H1 (cell line): ENCODE measurements around the gene AP3D1. TPM values are rescaled to one million over a fixed set of nuclear protein-coding genes. Genes with fewer than 3 reads are reported as not detected.

Experiments used
- CTCF ChIA-PET: fragments of 300-600 bp; sonication (Branson Sonifier 250); formaldehyde crosslinking; loops from one replicate; lab custom pipeline; 2021; ENCODE audit not compliant: partially characterized antibody; lab: Charles Lee
- POLR2A ChIA-PET: fragments of 300-600 bp; sonication (Branson Sonifier 250); formaldehyde crosslinking; loops from one replicate; lab custom pipeline; 2021; ENCODE audit warnings: inconsistent platforms; ENCODE audit not compliant: partially characterized antibody; lab: Charles Lee
- DNase-seq, 2 experiments: peaks; one replicate each; pipeline versions ENCODE4 v3.0.0 to v3.0.0-alpha.2; 2010 to 2022; ENCODE audit warnings: low spot score in 2 of 2, low read depth in 1 of 2, mixed read lengths in 1 of 2
- FAIRE-seq: peaks from 2 replicates; lab custom pipeline; 2011; peaks lifted over from hg19 to GRCh38; lab: Jason Lieb, UNC
- H2AFZ ChIP-seq: 2 replicates; pipeline ENCODE4 v1.8.1; 2012; ENCODE audit warnings: low read length, inconsistent platforms
- H2AK5ac ChIP-seq: 2 replicates; pipeline ENCODE4 v1.6.1; 2013; ENCODE audit warnings: low read depth, low read length
- H2BK120ac ChIP-seq: replicated peaks from 2 replicates; pipeline ENCODE3; 2013; ENCODE audit warnings: low read depth, low read length, inconsistent platforms
- H2BK12ac ChIP-seq: 2 replicates; pipeline ENCODE4 v1.6.1; 2013; ENCODE audit warnings: low read depth, low read length
- H2BK15ac ChIP-seq: 2 replicates; pipeline ENCODE4 v1.6.1; 2013; ENCODE audit warnings: low read length
- H2BK20ac ChIP-seq: 2 replicates; pipeline ENCODE4 v1.6.1; 2013; ENCODE audit warnings: low read length
- H2BK5ac ChIP-seq: 2 replicates; pipeline ENCODE4 v1.6.1; 2013; ENCODE audit warnings: low read depth, low read length
- H3K14ac ChIP-seq: 2 replicates; pipeline ENCODE4 v1.6.1; 2013; ENCODE audit warnings: inconsistent platforms; ENCODE audit not compliant: insufficient read length
- H3K18ac ChIP-seq: 2 replicates; pipeline ENCODE4 v1.6.1; 2013; ENCODE audit warnings: low read length; ENCODE audit errors: extremely low read depth
- H3K23ac ChIP-seq: 2 replicates; pipeline ENCODE4 v1.6.1; 2013; ENCODE audit warnings: inconsistent platforms; ENCODE audit not compliant: insufficient read length
- H3K23me2 ChIP-seq: 2 replicates; pipeline ENCODE4 v1.6.1; 2013; ENCODE audit warnings: low read depth, low read length
- H3K27ac ChIP-seq: 2 replicates; pipeline ENCODE4 v1.6.1; 2011; ENCODE audit warnings: low read depth, low read length, inconsistent platforms
- H3K27me3 ChIP-seq, 4 experiments: replicated peaks in 1 of 4; 1 replicate in 1 of 4; 2 replicates in 3 of 4; pipeline versions ENCODE4 v1.6.1 to v1.8.1; 2011 to 2013; ENCODE audit warnings: low read length in 3 of 4, mild to moderate bottlenecking in 3 of 4, inconsistent platforms in 2 of 4, mixed read lengths in 2 of 4, moderate library complexity in 1 of 4; ENCODE audit not compliant: control insufficient read depth in 3 of 4, insufficient read depth in 3 of 4; ENCODE audit errors: extremely low read depth in 1 of 4
- H3K36me3 ChIP-seq, 4 experiments: 2 replicates each; pipeline versions ENCODE4 v1.6.1 to v1.8.1; 2011 to 2013; ENCODE audit warnings: mild to moderate bottlenecking in 4 of 4, low read length in 3 of 4, moderate library complexity in 2 of 4, control low read depth in 1 of 4, inconsistent platforms in 1 of 4; ENCODE audit not compliant: insufficient read depth in 4 of 4, control insufficient read depth in 2 of 4
- H3K4ac ChIP-seq: replicated peaks from 2 replicates; pipeline ENCODE3; 2013; ENCODE audit warnings: low read length, low read depth, mixed read lengths, inconsistent platforms; ENCODE audit not compliant: insufficient read length
- H3K4me1 ChIP-seq, 4 experiments: replicated peaks in 1 of 4; 1 replicate in 1 of 4; 2 replicates in 3 of 4; pipeline versions ENCODE4 v1.6.1 to v1.8.1; 2011 to 2013; ENCODE audit warnings: low read length in 3 of 4, inconsistent platforms in 2 of 4, mixed read lengths in 1 of 4; ENCODE audit not compliant: insufficient read depth in 4 of 4, control insufficient read depth in 3 of 4
- H3K4me2 ChIP-seq, 2 experiments: 2 replicates each; pipeline versions ENCODE4 v1.6.1 to v1.8.1; 2011 to 2013; ENCODE audit warnings: low read depth in 2 of 2, low read length in 2 of 2, control low read depth in 1 of 2, inconsistent platforms in 1 of 2, mild to moderate bottlenecking in 1 of 2; ENCODE audit not compliant: insufficient read depth in 1 of 2
- H3K4me3 ChIP-seq, 4 experiments: fragments of 200-600, 300-600 bp in 1 of 4; sonication (generic), shearing (Covaris generic), sonication (Bioruptor Twin) in 1 of 4; 2 replicates each; pipeline versions ENCODE4 v1.5.1 to v1.8.1; 2011 to 2016; ENCODE audit warnings: low read length in 4 of 4, low read depth in 3 of 4, control low read depth in 2 of 4, inconsistent platforms in 2 of 4, mild to moderate bottlenecking in 2 of 4, mixed read lengths in 1 of 4, moderate library complexity in 1 of 4; ENCODE audit not compliant: insufficient read depth in 2 of 4; ENCODE audit errors: extremely low read depth in 1 of 4
- H3K56ac ChIP-seq: replicated peaks from 2 replicates; pipeline ENCODE3; 2013; ENCODE audit warnings: low read depth, mild to moderate bottlenecking, mixed read lengths, low read length, inconsistent platforms; ENCODE audit not compliant: insufficient read length
- H3K79me1 ChIP-seq: 2 replicates; pipeline ENCODE4 v1.6.1; 2013; ENCODE audit warnings: low read depth, low read length, control low read depth
- H3K79me2 ChIP-seq, 2 experiments: 2 replicates each; pipeline versions ENCODE4 v1.6.1 to v1.8.1; 2012 to 2013; ENCODE audit warnings: low read length in 2 of 2, mild to moderate bottlenecking in 2 of 2, inconsistent platforms in 1 of 2; ENCODE audit not compliant: insufficient read depth in 2 of 2, control insufficient read depth in 1 of 2
- H3K9ac ChIP-seq, 4 experiments: replicated peaks in 1 of 4; 1 replicate in 1 of 4; 2 replicates in 3 of 4; pipeline versions ENCODE4 v1.6.1 to v1.8.1; 2011 to 2013; ENCODE audit warnings: low read depth in 3 of 4, low read length in 3 of 4, control low read depth in 2 of 4, mild to moderate bottlenecking in 2 of 4, moderate library complexity in 2 of 4, inconsistent platforms in 1 of 4; ENCODE audit errors: extremely low read depth in 1 of 4
- H3K9me3 ChIP-seq, 2 experiments: 2 replicates each; pipeline versions ENCODE4 v1.6.1 to v1.8.1; 2012 to 2013; ENCODE audit warnings: mild to moderate bottlenecking in 2 of 2, moderate library complexity in 2 of 2, control low read depth in 1 of 2, inconsistent platforms in 1 of 2, low read depth in 1 of 2, low read length in 1 of 2, mixed read lengths in 1 of 2; ENCODE audit not compliant: insufficient read depth in 2 of 2
- H4K20me1 ChIP-seq, 2 experiments: replicated peaks in 1 of 2; 2 replicates each; pipeline versions ENCODE3 to v1.8.1; 2011 to 2013; ENCODE audit warnings: inconsistent platforms in 2 of 2, low read length in 2 of 2, mild to moderate bottlenecking in 1 of 2; ENCODE audit not compliant: insufficient read depth in 2 of 2, control insufficient read depth in 1 of 2
- H4K5ac ChIP-seq: 2 replicates; pipeline ENCODE4 v1.6.1; 2013; ENCODE audit warnings: low read length, low read depth, mixed read lengths, inconsistent platforms; ENCODE audit not compliant: insufficient read length
- H4K8ac ChIP-seq: 2 replicates; pipeline ENCODE4 v1.8.0; 2013; ENCODE audit warnings: mild to moderate bottlenecking, moderate library complexity, low read length, inconsistent platforms; ENCODE audit not compliant: insufficient read depth; ENCODE audit errors: extremely low read depth
- H4K91ac ChIP-seq: replicated peaks from 2 replicates; pipeline ENCODE3; 2013; ENCODE audit warnings: low read length, mixed read lengths, inconsistent platforms; ENCODE audit not compliant: insufficient read length
- ATF3 ChIP-seq: IDR thresholded peaks from 2 replicates; pipeline ENCODE4 v1.6.1; 2011; ENCODE audit warnings: low read depth, mild to moderate bottlenecking, low read length; ENCODE audit not compliant: insufficient read depth
- CBX5 ChIP-seq: fragments of 300-800, 300-1000 bp; sonication (generic); IDR thresholded peaks from 2 replicates; pipeline ENCODE4 v1.7.1; 2016; ENCODE audit warnings: antibody characterized with exemption, low read length, low read depth
- CHD1 ChIP-seq: IDR thresholded peaks from 2 replicates; pipeline ENCODE4 v1.6.1; 2012; ENCODE audit warnings: low read depth, low read length, improper control_type of control experiment
- EGR1 ChIP-seq: IDR thresholded peaks from 2 replicates; pipeline ENCODE4 v1.6.1; 2011; ENCODE audit warnings: low read depth, low read length, borderline replicate concordance
- MAFK ChIP-seq: IDR thresholded peaks from 2 replicates; pipeline ENCODE4 v1.6.1; 2012; ENCODE audit warnings: low read depth, mild to moderate bottlenecking, improper control_type of control experiment, low read length
- POLR2A ChIP-seq, 2 experiments: IDR thresholded peaks; 1 replicate in 1 of 2; 2 replicates in 1 of 2; pipeline ENCODE4 v1.6.1; 2011; ENCODE audit warnings: low read depth in 2 of 2, low read length in 2 of 2, mild to moderate bottlenecking in 2 of 2; ENCODE audit errors: control extremely low read depth in 1 of 2
- RNF2 ChIP-seq: fragments of 200-900, 300-1000 bp; sonication (generic); IDR thresholded peaks from 2 replicates; pipeline ENCODE4 v1.7.1; 2016; ENCODE audit warnings: borderline replicate concordance, low read depth, mild to moderate bottlenecking, antibody characterized with exemption, low read length; ENCODE audit not compliant: poor library complexity, severe bottlenecking; ENCODE audit errors: missing control alignments
- SAP30 ChIP-seq: fragments of 300-600 bp; sonication (generic); IDR thresholded peaks from 2 replicates; pipeline ENCODE4 v1.7.1; 2012; ENCODE audit warnings: low read length, moderate library complexity, mild to moderate bottlenecking, inconsistent platforms; ENCODE audit not compliant: insufficient read depth, insufficient replicate concordance
- SIX5 ChIP-seq: IDR thresholded peaks from 2 replicates; pipeline ENCODE4 v1.6.1; 2011; ENCODE audit warnings: mild to moderate bottlenecking, low read depth, low read length
- SP2 ChIP-seq: IDR thresholded peaks from 2 replicates; pipeline ENCODE4 v1.6.1; 2012; ENCODE audit warnings: mild to moderate bottlenecking, low read length, inconsistent platforms
- TAF1 ChIP-seq: IDR thresholded peaks from 2 replicates; pipeline ENCODE4 v1.6.1; 2011; ENCODE audit warnings: mild to moderate bottlenecking, low read depth, low read length
- ZNF274 ChIP-seq: IDR thresholded peaks from 2 replicates; pipeline ENCODE4 v1.7.0; 2012; ENCODE audit warnings: low read length, borderline replicate concordance; ENCODE audit errors: extremely low read depth
- WGBS, 2 experiments: shearing (Covaris generic) in 1 of 2; methylation state at CpG; one replicate each; pipeline versions ENCODE4 v1.1.6 to v1.1.7; 2013 to 2015; ENCODE audit warnings: low lambda C conversion rate in 2 of 2, mixed read lengths in 2 of 2, inconsistent platforms in 1 of 2, low coverage in 1 of 2, missing lambda C conversion rate in 1 of 2; ENCODE audit not compliant: insufficient replicate concordance in 2 of 2, insufficient coverage in 1 of 2, insufficient read length in 1 of 2; ENCODE audit errors: extremely low coverage in 1 of 2, missing lambda C conversion rate in 1 of 2; 5-methylcytosine and 5-hydroxymethylcytosine counted together
- polyA plus RNA-seq, 7 experiments: library from polyadenylated mRNA; depleted of rRNA in 3 of 7; stranded (reverse) in 5 of 7; unstranded in 2 of 7; fragments of >200 nt in 5 of 7; fragments of 200-250 nt in 2 of 7; gene quantifications; 1 replicate in 5 of 7; 2 replicates in 1 of 7; 4 replicates in 1 of 7; pipeline versions ENCODE4 v1.2.1 to v1.2.3, GENCODE V29; 2011 to 2013; ENCODE audit warnings: missing spikeins in 2 of 7, mixed read lengths in 2 of 7
- total RNA-seq: library from RNA; stranded (reverse); fragmentation: NEBNext Ultra II Directional; extraction: Animal tissue kit (Norgen Biotek cat#: 25700); gene quantifications from 2 replicates; pipeline ENCODE4 v1.2.1, GENCODE V29; 2021

The AP3D1 gene
- total and polyA plus RNA-seq, 2 of the 8 experiments (the other 6 are each of a cell fraction or from before 2014, with no cell fraction given): 161 to 174 TPM

GRCh38 chr19:2154587-2155075 is 3.3 kb upstream of the AP3D1 start:
- no peak overlapping the region for H2BK20ac ChIP-seq
- H4K20me1 ChIP-seq: peaks cover 5 to 9% of the 10 kb centered on the region in 2 experiments
- no peaks in the 10 kb centered on the region for H3K9me3 ChIP-seq
- H4K8ac ChIP-seq: no peak overlapping the region
- TF ChIP-seq RNF2: no peak
- no peak for TF ChIP-seq EGR1
- no peak for TF ChIP-seq POLR2A (IDR thresholded peaks at IDR 0.05; ENCODE audit: control extremely low read depth in 1 of 2, low read depth in 2 of 2, low read length in 2 of 2)
- no peak for TF ChIP-seq SP2
- no peak for TF ChIP-seq SIX5
- TF ChIP-seq CHD1: no peak
- TF ChIP-seq MAFK: no peak
- TF ChIP-seq SAP30: no peak
- TF ChIP-seq ZNF274: no peak
- no peak for TF ChIP-seq TAF1
- TF ChIP-seq CBX5: no peak
- TF ChIP-seq ATF3: no peak
- TF ChIP-seq, all 59 proteins: peak for 0
- Histone ChIP-seq H3K23me2 (peaks cover 13% of the 10 kb centered on the region; the same call in 1 of the 2 replicates), H3K4me1 (peaks cover 5 to 12% (median 11%) of the 10 kb centered on the region in 4 experiments), H3K27ac (no peak overlapping the region), H2AK5ac (no peak overlapping the region), H3K4me3 (no peak overlapping the region), H3K9ac (no peak overlapping the region), H3K14ac (no peak overlapping the region), H3K4ac (no peak overlapping the region), H2BK15ac (no peak overlapping the region), H3K79me1 (0 out of 2 replicates have a peak, but pooled peaks cover 2% of the 10 kb centered on the region), H2BK120ac (no peak overlapping the region), H2AFZ (no peak overlapping the region), H3K27me3 (no peaks in the 10 kb centered on the region), H2BK12ac (no peak overlapping the region), H3K18ac (no peak overlapping the region), H3K23ac (no peak overlapping the region), H3K36me3 (0 out of 8 replicates have a peak, but pooled peaks cover 0 to 2% (median 0%) of the 10 kb centered on the region in 4 experiments), H3K79me2 (peaks cover 15 to 16% of the 10 kb centered on the region in 2 experiments), H3K4me2 (no peak overlapping the region), H4K91ac (peak overlapping the region; percentile 54), H4K5ac (no peak overlapping the region), H3K56ac (no peak overlapping the region), H2BK5ac (no peak overlapping the region)
- 84% methylated on average over 10 of the region's 10 CpGs; no CpG with 5 or more reads in 1 of the 2 experiments for WGBS, 2 experiments
- no peak for FAIRE-seq
- no peak for DNase-seq
- POLR2A ChIA-PET: no interaction called here
- CTCF ChIA-PET: interaction anchor here (0.6 to 2.5 kb wide), 13 partner anchors 16 to 173 kb away, joined by 3 to 22 read pairs (median 4); no protein-coding TSS in a partner anchor
